ENCODE results near the gene FAM163B.

Gene FAM163B

GRCh38 chr9:133532937-133533668, 76.1 kb downstream of the FAM163B start:
- peak; percentile 70 for TF ChIP-seq CTCF (IDR thresholded peaks at IDR 0.05)

DNA sequence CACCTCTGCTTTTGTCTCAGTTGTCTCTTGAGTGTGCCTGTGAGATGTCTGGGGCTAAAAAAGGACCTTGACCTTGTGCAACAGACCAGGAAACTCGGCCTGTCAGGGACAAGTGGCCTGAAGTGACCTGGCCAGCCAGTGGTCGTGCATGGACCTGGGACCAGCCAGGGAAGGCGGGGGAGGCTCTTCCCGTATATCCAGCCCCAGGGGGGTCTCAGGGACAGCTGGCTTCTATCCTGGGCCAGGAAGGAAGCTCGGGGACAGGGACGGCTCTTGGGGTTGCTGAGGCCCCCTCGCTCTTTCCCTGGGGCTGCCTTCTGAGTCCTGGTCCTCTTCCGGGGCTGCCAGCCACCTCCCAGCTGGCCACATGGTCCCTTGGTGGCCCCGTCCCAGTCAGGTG, 77.9 kb downstream of the FAM163B start:
- no peak for TF ChIP-seq CTCF (IDR thresholded peaks at IDR 0.05)

GRCh38 chr9:133529874-133530273, 79.3 kb downstream of the FAM163B start:
- no peak for TF ChIP-seq CTCF (IDR thresholded peaks at IDR 0.05)

DNA sequence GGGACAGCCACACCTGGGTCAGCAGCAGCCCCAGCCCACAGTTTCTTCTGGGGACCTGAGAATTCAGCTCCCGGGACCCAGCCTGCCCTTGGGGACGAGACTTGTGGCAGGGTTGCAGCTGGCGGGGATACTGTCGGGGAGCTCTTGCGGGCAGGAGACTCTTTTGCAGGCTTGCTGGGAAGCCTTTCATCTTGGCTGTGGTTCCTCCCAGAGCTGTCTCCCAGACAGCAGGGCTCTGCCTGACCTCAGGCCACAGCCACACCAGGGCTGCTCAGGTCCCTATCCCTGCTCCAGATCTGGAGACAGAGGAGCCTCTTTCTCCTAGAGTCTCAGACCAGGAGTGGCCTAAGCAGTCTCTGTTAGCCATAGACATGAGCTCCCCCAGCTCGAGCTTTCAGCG, 79.7 kb downstream of the FAM163B start:
- no peak for TF ChIP-seq CTCF (IDR thresholded peaks at IDR 0.05)

- TF ChIP-seq CTCF (IDR thresholded peaks at IDR 0.05) = no peak
Observed at GRCh38 chr9:133528876-133529241, 80.3 kb downstream of the FAM163B start.

DNA sequence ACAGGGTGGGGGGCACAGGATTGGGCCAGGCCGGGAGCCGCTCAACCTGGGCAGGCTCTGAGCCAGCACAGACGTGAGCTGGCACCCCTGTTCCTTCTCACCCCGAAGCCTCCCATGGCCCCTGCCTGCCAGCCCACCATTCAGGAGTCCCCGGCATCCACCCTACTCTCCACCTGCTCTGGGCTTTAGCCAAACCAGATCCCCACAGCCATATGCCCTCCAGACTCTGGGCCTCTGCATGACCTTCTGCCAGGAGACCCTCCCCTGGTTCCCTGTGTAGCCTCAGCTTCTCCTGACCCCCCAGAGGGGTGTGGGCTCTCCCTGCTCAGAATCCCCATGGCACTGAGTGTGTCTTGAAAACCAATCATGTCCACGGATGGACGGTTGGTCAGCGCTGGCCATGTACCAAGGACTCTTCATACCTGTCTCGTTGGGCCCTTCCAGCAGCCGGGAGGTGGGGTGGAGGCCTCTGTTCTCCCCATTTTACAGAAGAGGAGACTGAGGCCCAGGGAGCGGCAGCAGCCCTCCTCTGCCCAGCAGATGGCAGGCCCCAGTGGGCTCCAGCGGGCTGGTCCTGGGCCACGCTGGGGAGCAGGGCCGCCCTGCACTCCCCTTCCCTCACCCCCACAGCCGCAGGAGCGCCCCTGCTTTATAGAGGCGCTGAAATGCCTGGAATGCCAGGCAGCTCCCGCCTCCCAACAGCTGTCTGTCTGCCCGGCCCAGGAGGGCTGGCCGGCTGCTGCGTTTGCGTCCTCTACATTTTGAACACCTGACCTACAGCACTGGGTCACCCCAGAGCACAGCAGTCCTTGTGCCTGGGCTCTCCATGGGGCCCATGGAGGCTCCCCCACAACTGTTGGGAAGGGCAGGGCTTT, 81.0 kb downstream of the FAM163B start:
- TF ChIP-seq CTCF (IDR thresholded peaks at IDR 0.05) = no peak

- no peak for TF ChIP-seq CTCF (IDR thresholded peaks at IDR 0.05)
Observed at GRCh38 chr9:133527444-133527920, 81.7 kb downstream of the FAM163B start.
